Neutrophil (primary cell): Measurements from ENCODE around the gene TCF4.

Source experiments
- H3K27ac ChIP-seq: fragments of 200-600 bp; sonication (generic); 2 replicates; pipeline ENCODE4 v1.5.1; 2016; ENCODE audit warnings: mild to moderate bottlenecking, moderate library complexity
- H3K27me3 ChIP-seq: fragments of 200-600 bp; sonication (generic); 2 replicates; pipeline ENCODE4 v1.6.0; 2016; ENCODE audit warnings: mild to moderate bottlenecking
- H3K36me3 ChIP-seq: fragments of 200-600 bp; sonication (generic); 2 replicates; pipeline ENCODE4 v1.5.1; 2017
- H3K4me1 ChIP-seq, 2 experiments: fragments of 200-600 bp in 1 of 2; sonication (generic) in 1 of 2; 1 replicate in 1 of 2; 2 replicates in 1 of 2; pipeline versions ENCODE4 v1.5.1 to v1.6.1; 2013 to 2016; ENCODE audit warnings: low read depth in 1 of 2, low read length in 1 of 2, mild to moderate bottlenecking in 1 of 2, moderate library complexity in 1 of 2; ENCODE audit not compliant: control insufficient read depth in 1 of 2, insufficient read depth in 1 of 2
- H3K4me3 ChIP-seq, 2 experiments: fragments of 200-600 bp in 1 of 2; sonication (generic) in 1 of 2; 1 replicate in 1 of 2; 2 replicates in 1 of 2; pipeline ENCODE4 v1.5.1; 2013 to 2016; ENCODE audit warnings: low read depth in 1 of 2, low read length in 1 of 2, mild to moderate bottlenecking in 1 of 2, moderate library complexity in 1 of 2
- H3K9me3 ChIP-seq: fragments of 200-600 bp; sonication (generic); 2 replicates; pipeline ENCODE4 v1.5.1; 2016
- TF ChIP-seq, protein P1 (sequence below): fragments of 200-600 bp; sonication (generic); IDR thresholded peaks from 2 replicates; pipeline ENCODE4 v1.5.1; 2016; ENCODE audit warnings: antibody characterized with exemption

Gene TCF4

DNA sequence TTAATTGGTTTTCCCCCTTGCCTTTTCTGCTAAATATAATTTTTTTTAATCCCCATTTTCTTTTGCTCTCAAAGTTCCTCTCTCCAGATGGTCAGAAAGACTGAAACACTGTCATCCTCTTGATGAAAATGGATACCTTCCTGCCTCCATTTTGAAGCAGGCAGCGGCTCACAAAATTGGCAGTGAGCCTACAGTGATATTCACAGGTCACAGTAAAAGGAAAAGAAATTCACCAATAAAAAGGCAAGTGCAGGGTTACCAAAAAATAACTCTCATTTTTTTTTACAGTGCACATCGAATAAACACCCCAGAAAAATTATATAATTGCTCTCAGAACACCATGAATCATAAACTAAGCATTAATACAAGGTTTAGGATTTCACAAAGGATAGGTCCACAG is 307.5 kb downstream of the TCF4 start:
- Histone ChIP-seq H3K27me3 (no peaks in the 10 kb centered on the region), H3K9me3 (no peaks in the 10 kb centered on the region), H3K4me1 (no peaks in the 10 kb centered on the region), H3K27ac (no peak overlapping the region), H3K36me3 (no peaks in the 10 kb centered on the region), H3K4me3 (no peak overlapping the region)
- TF ChIP-seq, protein P1, sequence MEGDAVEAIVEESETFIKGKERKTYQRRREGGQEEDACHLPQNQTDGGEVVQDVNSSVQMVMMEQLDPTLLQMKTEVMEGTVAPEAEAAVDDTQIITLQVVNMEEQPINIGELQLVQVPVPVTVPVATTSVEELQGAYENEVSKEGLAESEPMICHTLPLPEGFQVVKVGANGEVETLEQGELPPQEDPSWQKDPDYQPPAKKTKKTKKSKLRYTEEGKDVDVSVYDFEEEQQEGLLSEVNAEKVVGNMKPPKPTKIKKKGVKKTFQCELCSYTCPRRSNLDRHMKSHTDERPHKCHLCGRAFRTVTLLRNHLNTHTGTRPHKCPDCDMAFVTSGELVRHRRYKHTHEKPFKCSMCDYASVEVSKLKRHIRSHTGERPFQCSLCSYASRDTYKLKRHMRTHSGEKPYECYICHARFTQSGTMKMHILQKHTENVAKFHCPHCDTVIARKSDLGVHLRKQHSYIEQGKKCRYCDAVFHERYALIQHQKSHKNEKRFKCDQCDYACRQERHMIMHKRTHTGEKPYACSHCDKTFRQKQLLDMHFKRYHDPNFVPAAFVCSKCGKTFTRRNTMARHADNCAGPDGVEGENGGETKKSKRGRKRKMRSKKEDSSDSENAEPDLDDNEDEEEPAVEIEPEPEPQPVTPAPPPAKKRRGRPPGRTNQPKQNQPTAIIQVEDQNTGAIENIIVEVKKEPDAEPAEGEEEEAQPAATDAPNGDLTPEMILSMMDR, result no peak

DNA sequence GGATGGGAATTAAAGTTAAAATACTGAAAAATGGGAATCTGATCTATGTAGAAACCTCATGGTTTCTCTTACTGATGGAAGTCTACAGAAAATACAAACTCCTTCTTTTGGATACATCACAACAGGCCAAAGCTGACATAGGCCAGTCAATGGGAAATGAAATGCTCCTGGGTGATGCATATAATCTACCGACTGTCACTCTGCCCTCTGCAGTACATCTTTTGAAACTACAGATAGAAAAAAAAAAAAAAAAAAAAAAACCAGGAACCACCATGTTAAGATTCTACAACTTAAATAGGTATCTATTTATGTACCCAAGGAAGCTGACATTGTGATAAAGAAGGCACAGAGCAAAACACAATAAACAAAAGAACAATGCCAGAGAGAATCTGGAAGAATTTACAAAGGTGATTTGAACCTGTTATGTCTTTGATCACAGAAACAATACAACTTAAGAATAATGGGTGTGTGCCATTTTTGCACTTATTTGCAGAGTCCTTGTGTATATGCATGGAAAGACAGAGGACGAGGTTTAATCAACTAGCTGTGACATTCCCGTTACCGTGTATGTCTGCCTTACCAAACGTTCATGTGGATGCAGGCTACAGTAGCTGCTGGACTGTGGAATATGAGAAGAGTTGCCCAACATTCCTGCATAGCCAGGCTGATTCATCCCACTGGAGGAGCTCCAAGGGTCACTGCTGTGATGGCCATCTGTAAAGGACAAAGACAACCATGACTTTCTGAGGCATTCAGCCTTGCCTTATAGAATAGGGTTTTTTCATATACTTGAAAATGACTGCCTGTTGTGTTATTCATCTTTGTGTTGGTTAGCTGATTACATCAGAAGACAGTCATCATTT is 312.7 kb downstream of the TCF4 start:
- TF ChIP-seq, protein P1, result no peak
- Histone ChIP-seq H3K4me3 (no peak overlapping the region), H3K27me3 (no peaks in the 10 kb centered on the region), H3K9me3 (no peaks in the 10 kb centered on the region), H3K4me1 (no peaks in the 10 kb centered on the region), H3K27ac (no peak overlapping the region), H3K36me3 (no peaks in the 10 kb centered on the region)

DNA sequence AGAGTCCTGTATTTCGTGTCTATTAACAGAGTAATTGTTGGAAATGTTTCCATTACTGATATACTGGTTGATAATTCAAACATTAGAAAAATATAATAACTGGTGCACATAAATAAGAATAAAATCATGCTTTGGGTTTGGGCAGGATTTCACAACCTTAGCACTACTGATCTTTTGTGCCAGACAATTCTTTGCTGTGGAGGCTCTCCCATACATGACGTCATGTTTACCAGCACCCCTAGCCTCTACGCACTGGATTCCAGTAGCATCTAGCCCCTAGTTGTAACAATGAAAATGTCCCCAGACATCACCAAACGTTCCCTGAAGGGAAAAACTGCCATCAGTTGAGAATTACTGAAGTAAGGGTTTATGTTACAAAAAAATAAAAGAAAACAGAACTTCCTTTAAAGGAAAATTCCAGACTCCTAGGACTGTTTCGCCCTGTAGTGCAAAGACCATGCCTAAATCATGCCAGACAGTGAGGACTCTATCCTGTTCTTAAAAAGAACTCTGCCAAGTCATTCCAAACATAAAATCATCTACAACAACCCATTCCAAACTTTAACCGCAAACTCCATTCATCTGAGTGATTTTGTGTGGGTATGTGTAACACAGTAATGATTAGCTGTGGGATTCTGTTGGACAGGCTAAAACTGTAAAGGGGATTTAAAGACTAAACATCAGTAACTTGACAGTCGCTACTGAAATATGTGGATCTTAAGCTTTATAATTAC is 315.3 kb downstream of the TCF4 start:
- Histone ChIP-seq H3K36me3 (no peaks in the 10 kb centered on the region), H3K4me1 (no peaks in the 10 kb centered on the region), H3K27ac (no peak overlapping the region), H3K4me3 (no peak overlapping the region), H3K27me3 (no peaks in the 10 kb centered on the region), H3K9me3 (no peaks in the 10 kb centered on the region)
- TF ChIP-seq, protein P1, result no peak

DNA sequence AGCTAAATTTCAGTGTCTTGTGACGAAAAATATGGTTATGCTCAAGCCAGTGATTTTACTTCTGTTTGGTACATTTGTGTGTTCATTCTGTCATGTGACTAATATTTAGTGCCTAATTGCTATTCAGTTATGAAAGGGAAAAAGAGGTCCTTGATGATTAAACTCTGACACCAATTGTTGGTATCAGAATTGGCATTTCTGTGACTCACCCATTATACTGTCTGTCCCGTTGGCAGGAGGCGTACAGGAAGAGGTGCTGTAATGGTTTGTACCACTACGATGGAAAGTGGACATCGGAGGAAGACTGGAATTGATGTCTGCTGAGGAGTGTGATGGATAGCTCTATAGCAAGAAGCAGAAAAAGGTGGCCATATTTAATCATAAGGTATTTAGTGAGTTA is 318.4 kb downstream of the TCF4 start:
- TF ChIP-seq, protein P1, result no peak
- no peak overlapping the region for H3K4me3 ChIP-seq
- no peaks in the 10 kb centered on the region for H3K4me1 ChIP-seq
- H3K36me3 ChIP-seq, result no peaks in the 10 kb centered on the region
- H3K27ac ChIP-seq, result no peak overlapping the region
- no peaks in the 10 kb centered on the region for H3K27me3 ChIP-seq
- no peaks in the 10 kb centered on the region for H3K9me3 ChIP-seq

DNA sequence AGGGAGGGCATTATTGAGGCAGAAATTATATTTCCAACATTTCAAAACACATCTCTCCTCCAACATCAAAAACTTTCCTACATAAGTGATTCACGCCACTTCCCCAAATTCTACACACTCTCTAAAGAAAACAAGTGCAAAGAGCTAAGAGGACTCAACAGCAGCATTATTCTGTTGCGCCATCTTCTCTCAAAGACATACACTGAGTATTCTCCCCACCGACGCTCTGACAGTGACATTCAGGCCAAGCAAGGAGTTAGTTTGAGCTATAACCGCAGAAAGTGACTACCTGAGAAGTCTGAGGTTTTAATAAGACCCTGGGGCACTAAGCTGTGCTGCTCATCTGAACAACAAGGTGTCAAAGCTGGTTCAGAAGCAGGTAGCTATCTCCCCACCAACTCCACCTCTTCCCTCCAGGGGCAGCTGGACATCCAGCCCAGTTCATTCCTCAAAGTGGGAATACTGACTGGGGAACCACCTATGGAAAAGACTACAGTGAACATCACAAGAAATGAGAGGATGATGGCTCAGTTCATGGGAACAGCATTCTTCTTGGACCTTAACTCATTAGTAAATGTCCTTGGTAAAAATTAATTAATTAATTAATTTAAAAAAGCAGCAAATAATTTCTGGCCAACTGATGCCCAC is 319.2 kb downstream of the TCF4 start:
- Histone ChIP-seq H3K27me3 (no peaks in the 10 kb centered on the region), H3K4me1 (no peaks in the 10 kb centered on the region), H3K4me3 (no peak overlapping the region), H3K36me3 (no peaks in the 10 kb centered on the region), H3K9me3 (no peaks in the 10 kb centered on the region), H3K27ac (no peak overlapping the region)
- TF ChIP-seq, protein P1, result no peak
